ENCODE measurements around the gene CPA1. TPM values are rescaled to one million over a fixed set of nuclear protein-coding genes. Genes with fewer than 3 reads are reported as not detected.

The CPA1 gene
- total RNA-seq, 1 donor from 2014 or later, result not detected

DNA sequence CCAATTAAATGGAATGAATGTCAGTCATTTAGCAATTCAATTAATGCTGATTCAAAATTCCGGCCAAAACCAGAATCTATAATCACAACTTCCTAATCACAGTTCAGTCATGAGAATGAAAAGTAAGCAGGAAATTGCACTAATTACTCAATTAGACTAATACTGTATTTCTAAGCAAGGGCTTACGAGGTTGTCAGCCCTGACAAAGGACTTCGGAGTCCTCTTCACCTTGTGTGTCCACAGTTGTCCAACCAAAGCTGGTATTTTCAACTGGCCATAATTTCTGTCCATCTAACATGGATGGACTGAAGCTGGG, 17.4 kb downstream of the CPA1 start:
- TF ChIP-seq, protein P1, sequence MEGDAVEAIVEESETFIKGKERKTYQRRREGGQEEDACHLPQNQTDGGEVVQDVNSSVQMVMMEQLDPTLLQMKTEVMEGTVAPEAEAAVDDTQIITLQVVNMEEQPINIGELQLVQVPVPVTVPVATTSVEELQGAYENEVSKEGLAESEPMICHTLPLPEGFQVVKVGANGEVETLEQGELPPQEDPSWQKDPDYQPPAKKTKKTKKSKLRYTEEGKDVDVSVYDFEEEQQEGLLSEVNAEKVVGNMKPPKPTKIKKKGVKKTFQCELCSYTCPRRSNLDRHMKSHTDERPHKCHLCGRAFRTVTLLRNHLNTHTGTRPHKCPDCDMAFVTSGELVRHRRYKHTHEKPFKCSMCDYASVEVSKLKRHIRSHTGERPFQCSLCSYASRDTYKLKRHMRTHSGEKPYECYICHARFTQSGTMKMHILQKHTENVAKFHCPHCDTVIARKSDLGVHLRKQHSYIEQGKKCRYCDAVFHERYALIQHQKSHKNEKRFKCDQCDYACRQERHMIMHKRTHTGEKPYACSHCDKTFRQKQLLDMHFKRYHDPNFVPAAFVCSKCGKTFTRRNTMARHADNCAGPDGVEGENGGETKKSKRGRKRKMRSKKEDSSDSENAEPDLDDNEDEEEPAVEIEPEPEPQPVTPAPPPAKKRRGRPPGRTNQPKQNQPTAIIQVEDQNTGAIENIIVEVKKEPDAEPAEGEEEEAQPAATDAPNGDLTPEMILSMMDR (IDR thresholded peaks at IDR 0.05), result no peak
- H3K4me1 Mint-ChIP-seq, result peaks cover 10% of the 10 kb centered on the region
- H3K4me3 Mint-ChIP-seq, result no peak overlapping the region
- H3K27me3 Mint-ChIP-seq, result no peaks in the 10 kb centered on the region
- H3K36me3 Mint-ChIP-seq (ENCODE audit: low read depth), result peaks cover 5% of the 10 kb centered on the region
- DNase-seq (no peak), ATAC-seq (ENCODE audit: low read depth) (no peak)
- ChIA-PET CTCF (no interaction called here), POLR2A (interaction anchor here (0.5 kb wide), 1 partner anchor 16 kb away, joined by 3 read pairs; no protein-coding TSS in a partner anchor)
- no peaks in the 10 kb centered on the region for H3K9me3 Mint-ChIP-seq
- H3K27ac Mint-ChIP-seq, result no peak overlapping the region
- intact Hi-C loops (cut with micrococcal nuclease), result no loop called here

DNA sequence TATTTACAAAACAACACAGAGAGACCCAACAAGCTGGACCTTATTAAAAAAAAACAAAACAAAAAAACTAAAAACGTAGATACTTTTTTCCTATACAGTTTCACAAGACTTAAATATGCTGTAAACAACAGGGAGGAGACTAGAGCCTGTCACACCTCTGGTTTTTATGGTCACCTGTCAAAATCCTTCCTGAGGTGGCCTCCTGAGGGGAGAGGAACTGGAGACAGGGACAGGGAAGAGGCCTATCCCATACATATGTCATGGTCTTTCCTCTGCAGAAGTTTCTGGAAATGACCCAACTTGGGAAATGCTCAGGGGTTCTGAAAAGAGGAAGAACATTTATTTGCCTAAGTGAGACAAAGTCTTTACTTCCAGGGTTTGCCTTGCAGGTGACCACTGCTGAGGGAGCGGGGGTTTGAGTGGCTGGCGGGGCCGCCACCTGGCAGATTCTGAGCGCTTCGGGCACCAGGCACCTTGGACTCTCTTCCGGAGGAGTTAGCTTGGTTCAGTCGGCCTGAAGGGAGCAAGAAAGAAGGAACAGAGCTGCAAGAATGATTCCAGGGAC, 18.3 kb downstream of the CPA1 start:
- DNase-seq (no peak), ATAC-seq (ENCODE audit: low read depth) (no peak)
- Mint-ChIP-seq H3K4me3 (no peak overlapping the region), H3K36me3 (ENCODE audit: low read depth) (peaks cover 5% of the 10 kb centered on the region), H3K4me1 (peaks cover 10% of the 10 kb centered on the region), H3K27ac (no peak overlapping the region), H3K27me3 (no peaks in the 10 kb centered on the region), H3K9me3 (no peaks in the 10 kb centered on the region)
- TF ChIP-seq, protein P1 (IDR thresholded peaks at IDR 0.05), result no peak
- intact Hi-C loops (cut with micrococcal nuclease), result no loop called here
- CTCF ChIA-PET, result no interaction called here
- POLR2A ChIA-PET, result no interaction called here

DNA sequence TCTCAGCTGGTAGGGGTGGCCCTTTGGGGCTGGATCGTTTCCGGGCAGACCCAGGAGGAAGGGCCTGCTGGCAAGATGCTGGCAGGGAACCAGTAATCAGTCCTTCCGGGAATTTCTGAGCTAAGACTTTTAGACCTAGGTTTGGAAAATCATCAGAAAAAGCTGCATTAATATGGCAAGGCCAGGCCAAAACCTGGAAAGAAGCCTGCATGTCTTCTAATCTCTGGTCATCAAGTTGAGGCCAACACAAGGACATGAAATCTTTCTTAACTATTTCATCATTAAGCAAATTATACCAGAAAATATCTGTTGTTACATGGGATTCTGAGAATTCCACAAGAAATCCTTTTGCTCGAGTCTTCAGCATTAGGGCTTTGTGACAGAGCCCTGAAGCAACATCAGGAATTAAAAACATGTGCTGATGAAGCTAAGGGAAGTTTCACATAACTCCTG, 19.9 kb downstream of the CPA1 start:
- peaks cover 5% of the 10 kb centered on the region for H3K36me3 Mint-ChIP-seq (ENCODE audit: low read depth)

DNA sequence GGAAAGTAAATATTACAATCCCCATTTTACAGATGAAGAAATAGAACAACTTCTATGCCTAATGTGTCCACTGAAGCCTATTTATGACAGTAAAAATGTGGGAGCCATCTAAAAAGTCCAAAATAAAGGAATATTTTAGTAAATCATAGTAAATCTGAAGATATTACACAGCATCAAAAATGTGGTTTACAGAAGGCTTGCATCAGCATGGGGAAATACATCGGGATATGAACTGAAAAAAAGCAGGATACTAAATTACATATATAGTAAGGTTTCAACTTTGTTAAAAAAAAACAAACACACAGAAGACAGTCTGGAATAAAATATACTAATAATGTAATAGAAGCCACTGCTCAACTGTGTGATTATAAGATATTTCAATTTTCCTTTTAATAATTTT, 20.8 kb downstream of the CPA1 start:
- H3K36me3 Mint-ChIP-seq (ENCODE audit: low read depth), result peaks cover 5% of the 10 kb centered on the region
- no peaks in the 10 kb centered on the region for H3K9me3 Mint-ChIP-seq
- TF ChIP-seq, protein P1 (IDR thresholded peaks at IDR 0.05), result no peak
- H3K27ac Mint-ChIP-seq, result no peak overlapping the region
- no peaks in the 10 kb centered on the region for H3K4me1 Mint-ChIP-seq
- intact Hi-C loops (cut with micrococcal nuclease), result no loop called here
- POLR2A ChIA-PET, result no interaction called here
- no peaks in the 10 kb centered on the region for H3K27me3 Mint-ChIP-seq
- ATAC-seq (ENCODE audit: low read depth), result no peak
- CTCF ChIA-PET, result no interaction called here
- DNase-seq, result no peak
- no peak overlapping the region for H3K4me3 Mint-ChIP-seq

More for the DNA sequence above, 19.9 kb downstream of the CPA1 start:
- Mint-ChIP-seq H3K27me3 (no peaks in the 10 kb centered on the region), H3K4me3 (no peak overlapping the region), H3K9me3 (no peaks in the 10 kb centered on the region), H3K27ac (no peak overlapping the region), H3K4me1 (no peaks in the 10 kb centered on the region)
- ChIA-PET POLR2A (no interaction called here), CTCF (no interaction called here)
- intact Hi-C loops (cut with micrococcal nuclease), result no loop called here
- TF ChIP-seq, protein P1 (IDR thresholded peaks at IDR 0.05), result no peak
- no peak for ATAC-seq (ENCODE audit: low read depth)
- no peak for DNase-seq

DNA sequence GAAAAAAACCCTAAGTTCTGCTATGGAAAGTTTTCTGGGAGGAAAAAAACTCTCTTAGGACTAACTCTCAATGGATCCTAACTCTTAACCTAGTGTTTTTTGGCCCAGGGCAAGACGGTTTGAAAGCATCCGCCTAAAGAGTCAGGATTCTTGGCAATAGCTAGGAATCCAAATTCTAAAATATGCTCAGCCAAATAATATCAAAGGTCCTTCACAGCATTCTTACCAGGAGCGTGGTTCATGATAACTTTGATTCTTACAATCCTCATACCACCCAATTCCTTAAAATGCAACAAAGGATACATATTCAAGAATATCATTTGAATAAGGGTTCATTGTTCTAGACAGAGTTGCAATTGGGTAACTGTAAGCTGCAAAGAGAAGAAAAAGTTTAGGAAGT, 21.3 kb downstream of the CPA1 start:
- DNase-seq, result no peak
- no peak for ATAC-seq (ENCODE audit: low read depth)
- intact Hi-C loops (cut with micrococcal nuclease), result no loop called here
- TF ChIP-seq, protein P1 (IDR thresholded peaks at IDR 0.05), result no peak
- no peak overlapping the region for H3K4me3 Mint-ChIP-seq
- H3K4me1 Mint-ChIP-seq, result no peaks in the 10 kb centered on the region
- H3K27ac Mint-ChIP-seq, result no peak overlapping the region
- POLR2A ChIA-PET, result no interaction called here
- CTCF ChIA-PET, result no interaction called here
- H3K9me3 Mint-ChIP-seq, result no peaks in the 10 kb centered on the region
- H3K36me3 Mint-ChIP-seq (ENCODE audit: low read depth), result peaks cover 5% of the 10 kb centered on the region
- no peaks in the 10 kb centered on the region for H3K27me3 Mint-ChIP-seq

Data from activated B cell treated with CpG ODN at 0.5 μM for 24 hours (primary cell).